Activated CD4-positive, alpha-beta T cell treated with anti-CD3 and anti-CD28 coated beads, Interleukin-2, amount 50 U/mL, for 24 hours (primary cell): ENCODE measurements around the gene KLHL42.
A peak's percentile ranks its signal among the peaks of the same experiment; 100 is the strongest.

Experiments used
- DNase-seq, 2 donors: peaks; one replicate each; pipeline ENCODE4 v3.0.0-alpha.2; 2020; ENCODE audit warnings: low read depth in 1 of 2, low spot score in 1 of 2

Gene KLHL42

DNA sequence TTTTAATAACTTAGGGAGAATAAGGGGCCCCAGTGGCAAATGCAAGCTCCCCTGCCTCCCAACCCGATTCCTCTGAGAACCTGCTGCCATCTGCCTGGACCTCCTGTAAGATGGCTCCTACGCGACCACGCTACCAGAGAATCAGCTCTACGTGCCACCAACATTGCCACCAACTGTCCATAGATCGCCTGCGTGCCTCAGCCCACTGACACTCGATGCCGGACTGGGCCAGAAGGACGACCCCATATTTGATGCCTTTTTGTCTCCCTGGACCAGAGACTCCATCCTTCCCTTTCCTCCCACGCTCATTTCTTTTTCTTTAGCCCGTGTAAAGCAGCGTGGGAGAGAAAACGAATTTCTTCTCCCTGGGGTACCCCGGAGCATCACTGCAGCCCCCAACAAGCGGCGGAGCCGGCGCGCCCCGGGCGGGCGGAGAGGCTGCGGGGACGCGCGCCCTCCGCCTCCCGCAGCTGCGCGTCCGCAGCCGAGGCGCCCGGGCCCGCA, 565 bp upstream of the KLHL42 start:
- no peak for DNase-seq

DNA sequence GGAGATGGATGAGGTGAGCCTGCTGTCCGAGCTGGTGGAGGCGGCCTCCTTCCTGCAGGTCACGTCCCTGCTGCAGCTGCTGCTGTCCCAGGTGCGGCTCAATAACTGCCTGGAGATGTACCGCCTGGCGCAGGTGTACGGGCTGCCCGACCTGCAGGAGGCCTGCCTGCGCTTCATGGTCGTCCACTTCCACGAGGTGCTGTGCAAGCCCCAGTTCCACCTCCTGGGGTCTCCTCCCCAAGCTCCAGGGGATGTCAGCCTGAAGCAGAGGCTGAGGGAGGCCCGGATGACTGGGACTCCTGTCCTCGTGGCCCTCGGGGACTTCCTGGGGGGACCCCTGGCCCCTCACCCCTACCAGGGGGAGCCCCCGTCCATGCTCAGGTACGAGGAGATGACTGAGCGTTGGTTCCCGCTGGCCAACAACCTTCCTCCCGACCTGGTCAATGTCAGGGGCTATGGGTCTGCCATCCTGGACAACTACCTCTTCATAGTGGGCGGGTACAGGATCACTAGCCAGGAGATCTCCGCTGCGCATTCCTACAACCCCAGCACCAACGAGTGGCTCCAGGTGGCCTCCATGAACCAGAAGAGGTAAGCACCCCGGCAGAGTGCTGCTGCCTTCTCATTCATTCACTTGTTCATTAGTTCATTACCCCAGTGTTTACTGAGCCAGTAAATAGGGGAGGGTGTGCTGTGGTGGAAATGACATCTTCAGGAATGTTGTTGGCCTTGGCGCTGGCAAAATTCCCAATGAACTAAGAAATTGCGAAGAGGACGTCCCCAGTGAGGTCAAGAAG, 777 bp downstream of the KLHL42 start:
- DNase-seq, result peak; percentile 13 to 35

DNA sequence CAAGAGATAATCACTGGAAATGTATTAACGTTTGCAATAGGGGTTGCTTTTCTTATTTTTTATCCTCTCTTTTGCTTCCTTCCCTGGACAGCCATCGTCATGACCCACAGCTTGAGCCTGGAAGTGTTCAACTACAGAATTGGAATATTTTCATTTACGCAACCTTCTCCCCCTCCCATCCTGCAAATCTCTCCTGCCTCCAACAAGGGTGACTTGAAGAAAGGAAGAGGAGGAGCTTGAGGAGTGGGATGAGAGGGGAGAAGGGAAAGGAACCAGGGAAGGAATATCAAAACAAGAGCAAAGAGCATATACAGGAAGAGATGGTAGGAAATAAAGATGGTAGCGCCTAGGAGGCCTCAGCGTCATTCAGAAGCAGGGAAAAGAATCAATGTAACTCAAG, 1.6 kb downstream of the KLHL42 start:
- no peak for DNase-seq

DNA sequence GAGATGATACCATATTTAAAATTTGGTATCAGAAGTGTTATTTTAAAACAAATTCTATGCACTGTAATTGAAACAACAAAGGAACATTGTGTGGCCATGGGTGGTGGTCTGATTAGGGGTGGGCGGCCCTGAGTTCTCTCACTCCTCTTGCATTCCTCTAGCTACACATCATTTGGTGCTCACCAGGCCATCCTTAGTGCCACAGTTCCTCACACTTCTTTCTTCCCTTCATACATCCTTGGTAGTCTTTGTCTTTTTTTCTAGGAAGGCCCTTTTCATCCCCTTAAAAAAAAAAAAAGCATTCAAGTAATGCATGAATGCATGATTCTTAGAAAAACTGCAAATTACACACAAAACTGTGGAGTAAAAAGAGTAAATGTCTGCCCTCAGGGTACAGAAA, 2.4 kb downstream of the KLHL42 start:
- DNase-seq, result no peak

DNA sequence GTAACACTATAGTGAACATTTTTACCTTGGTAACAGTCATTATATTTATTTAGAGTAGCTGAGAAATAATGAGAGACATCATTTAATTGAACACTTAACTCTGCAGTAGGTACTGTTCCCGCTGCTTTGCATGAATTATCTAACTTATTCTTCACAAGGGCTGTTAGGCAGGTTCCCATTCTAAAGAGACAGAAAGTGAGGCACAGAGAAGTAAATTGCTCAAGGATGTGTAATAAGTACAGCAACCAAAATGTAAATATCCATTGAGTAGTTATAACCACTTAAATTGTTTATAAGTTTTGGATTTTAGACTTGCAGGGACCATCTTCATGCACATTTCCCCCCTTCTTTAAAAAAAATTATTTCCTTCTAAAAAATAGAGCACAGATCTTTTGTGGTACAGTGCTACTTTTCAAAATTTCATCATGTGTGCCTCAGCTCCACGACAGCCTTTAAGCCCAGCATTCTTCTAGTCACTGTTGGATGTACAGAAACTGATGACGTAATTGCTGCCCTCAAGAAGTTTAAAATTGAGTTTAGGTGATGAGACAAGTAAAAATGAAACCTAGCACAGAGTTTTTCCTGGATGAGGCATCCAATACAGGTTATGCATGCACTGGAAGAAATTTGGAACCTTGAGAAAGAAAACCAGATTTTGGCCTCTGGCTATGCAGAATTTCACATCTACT, 6.0 kb downstream of the KLHL42 start:
- no peak for DNase-seq

DNA sequence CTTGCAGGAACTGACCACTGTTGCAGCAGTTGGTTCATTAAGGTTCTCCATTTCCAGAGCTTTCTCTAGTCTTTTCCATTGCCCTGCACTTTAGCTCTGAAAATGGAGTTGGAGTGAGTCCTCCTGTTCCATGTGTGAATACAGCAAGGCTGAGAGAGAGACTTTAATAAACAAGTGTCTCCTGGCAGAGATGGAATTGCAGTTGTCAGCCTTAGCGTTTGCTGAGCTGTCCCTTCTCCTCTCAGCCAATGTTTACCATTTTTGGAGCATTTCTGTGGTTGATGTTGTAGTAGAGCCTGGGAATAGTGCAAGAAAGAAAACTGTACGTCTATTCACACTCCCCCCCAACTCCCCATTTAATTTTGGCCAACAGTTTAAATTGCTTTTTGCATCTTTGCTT, 7.5 kb downstream of the KLHL42 start:
- DNase-seq, result no peak

DNA sequence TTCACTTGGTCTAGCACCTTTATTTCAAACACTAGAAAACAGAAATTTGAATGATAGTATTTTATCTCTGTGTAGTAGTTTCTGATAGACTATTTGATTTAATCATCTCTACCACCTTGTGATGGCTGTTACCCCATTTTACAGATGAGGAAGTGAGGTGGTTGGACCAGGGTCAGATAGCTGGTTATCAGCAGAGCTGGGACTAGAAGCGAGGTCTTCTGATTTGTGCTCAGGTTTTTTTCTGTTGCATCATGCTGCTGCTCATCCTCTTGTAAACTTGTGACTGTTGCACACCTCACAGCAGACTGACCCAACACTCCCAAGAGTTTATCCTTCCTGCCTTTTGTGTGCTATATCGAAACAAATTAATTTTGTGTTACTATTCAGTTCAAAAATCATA, 10.1 kb downstream of the KLHL42 start:
- DNase-seq, result no peak

DNA sequence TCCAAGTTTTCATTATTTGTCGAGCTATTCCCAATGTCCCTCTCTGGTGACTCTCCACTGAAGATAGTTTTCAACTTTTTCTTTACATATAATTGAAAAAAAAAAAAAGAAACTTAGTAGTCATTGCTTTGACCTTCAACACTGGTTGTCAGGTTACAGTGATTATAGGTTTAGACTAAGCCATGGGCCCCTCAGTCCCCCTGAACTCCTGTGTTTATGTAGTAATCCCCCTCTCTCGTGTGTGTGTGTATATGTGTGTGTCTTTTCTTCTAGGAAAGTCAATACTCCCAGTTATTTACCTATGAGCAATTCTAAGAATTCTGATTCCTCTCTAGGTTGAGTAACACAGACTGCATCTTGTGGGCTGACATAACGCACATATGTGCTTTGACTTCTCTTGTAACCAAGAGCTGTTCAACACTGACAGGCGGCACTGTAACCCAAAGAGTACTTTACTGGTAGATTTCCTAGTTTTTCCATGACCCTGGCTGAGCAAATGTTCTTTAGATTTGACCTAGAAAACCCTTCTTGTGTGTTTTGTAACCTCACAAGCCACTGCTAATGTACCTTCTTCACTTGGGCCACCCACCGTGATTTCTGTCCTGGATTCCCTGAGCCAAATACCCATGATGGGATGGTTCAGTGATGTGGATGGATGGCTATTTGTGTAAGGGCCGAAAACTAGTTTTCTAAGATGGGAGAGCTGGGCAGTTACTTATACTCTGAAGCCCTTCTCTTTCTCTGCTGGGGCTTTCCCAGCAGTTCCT, 15.0 kb downstream of the KLHL42 start:
- DNase-seq, result no peak

DNA sequence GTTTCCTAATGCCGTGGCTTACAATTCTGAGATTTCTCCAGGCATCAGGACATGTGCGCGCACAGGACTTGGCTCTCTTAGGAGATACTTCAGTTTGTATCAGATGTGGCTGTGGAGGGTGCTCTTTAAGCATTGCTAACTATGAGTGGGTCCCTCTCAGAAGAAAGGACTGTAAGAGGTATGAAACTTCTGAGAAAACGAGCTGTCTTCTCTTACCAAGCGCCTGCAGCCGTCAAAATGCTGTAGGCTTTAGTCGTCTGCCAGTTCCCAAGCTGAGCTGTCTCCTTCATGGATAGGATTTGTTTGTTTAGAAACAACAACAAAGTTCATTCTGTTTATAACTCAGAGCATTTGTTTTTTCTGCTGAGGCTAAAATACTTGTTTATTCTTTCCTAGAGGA, 16.1 kb downstream of the KLHL42 start:
- no peak for DNase-seq

DNA sequence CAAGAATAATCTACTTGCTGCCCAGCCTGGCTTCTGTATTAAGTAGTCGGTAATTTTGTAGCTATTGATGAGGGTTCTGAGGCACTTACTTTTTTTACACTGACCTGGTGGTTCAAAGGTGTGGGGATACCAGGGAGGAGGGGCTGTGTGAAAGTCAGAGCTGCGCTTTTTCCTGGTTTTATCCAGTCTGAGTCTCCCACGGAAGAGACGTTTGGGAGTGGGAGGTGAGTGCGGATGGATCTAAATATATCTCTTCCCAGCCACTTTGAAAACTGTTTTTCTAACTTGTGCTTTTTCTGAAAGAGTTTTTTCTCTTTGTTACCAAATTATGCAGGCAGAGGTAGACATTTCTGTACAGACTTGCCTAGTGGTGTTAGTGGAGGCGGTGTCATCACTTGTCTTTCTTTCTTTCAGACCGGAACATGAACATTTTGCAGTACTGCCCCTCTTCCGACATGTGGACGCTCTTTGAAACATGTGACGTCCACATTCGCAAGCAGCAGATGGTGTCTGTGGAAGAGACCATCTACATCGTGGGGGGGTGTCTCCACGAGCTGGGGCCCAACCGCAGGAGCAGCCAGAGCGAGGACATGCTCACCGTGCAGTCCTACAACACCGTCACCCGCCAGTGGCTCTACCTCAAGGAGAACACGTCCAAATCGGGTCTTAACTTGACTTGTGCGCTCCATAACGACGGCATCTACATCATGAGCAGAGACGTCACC, 17.4 kb downstream of the KLHL42 start:
- DNase-seq, result no peak

DNA sequence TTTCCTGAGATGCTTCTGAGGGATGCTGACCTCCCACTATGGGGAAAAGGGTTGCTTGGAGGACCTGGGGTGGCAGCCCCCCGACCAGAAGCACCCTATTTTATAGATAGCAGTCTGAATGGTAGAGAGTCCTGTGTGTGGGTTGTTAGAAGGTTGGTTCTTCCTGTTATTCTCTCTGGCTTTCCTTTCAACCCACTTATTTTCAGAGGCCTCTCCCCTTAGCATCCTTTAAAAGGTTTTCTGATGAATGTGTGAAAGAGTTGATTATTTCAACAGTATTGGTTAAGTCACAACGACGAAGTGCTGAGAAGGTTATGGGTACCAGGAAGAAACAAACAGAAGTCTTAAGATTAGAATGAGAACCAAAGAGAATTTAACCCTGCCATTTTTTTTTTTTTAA, 20.8 kb downstream of the KLHL42 start:
- DNase-seq, result no peak

DNA sequence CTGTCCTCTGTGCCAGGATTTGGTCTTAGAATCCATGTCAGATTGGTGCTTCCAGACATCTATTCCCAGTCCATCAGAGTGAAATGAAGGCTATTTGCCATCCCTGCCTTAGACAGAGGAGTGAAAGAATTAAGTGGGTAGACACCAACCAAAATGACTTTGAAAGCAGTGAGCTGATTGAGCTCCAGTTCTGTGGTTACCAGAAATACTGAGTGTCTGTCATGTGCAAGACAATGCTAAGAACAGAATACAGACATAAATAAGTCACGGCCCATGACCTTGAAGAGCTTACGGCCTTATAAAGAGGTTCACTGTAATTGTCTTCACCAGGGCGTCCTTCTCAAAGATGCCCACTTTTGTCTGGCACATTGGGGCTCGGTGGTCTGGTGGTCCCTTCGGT, 21.6 kb downstream of the KLHL42 start:
- no peak for DNase-seq

DNA sequence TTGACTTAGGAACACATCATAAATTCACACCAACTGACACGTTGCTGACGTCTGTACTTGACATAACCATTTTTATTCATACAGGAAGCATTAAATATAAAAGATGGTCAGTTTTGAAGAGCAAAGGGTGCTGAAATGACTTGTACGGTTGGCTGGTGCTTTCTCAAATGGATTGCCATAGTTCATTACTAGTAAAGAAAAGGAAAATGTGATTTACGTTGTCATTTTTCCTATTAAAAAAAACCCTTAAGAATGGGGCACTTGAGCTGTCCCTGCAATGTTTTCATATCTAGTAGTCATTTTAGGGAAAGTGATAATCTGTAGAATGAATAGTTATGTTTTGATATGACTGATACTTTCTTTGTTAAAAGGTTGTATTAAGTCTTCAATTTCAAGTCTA, 22.5 kb downstream of the KLHL42 start:
- no peak for DNase-seq

DNA sequence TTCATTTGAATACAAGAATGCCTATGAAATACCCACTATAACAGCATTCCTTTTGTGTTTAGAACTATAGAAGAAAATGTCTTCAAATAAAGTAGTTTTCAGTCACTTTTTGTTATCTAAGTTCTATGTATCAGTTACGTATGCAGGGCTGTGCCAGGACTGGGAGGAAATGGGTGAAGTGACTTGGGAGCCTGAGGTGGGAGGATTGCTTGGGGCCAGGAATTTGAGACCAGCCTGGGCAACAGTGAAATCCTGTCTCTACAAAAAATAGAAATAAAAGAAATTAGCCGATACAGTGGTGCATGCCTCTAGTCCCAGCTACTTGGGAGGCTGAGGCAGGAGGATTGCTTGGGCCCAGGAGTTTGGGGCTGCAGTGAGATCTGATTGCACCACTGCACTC, 22.9 kb downstream of the KLHL42 start:
- DNase-seq, result no peak

DNA sequence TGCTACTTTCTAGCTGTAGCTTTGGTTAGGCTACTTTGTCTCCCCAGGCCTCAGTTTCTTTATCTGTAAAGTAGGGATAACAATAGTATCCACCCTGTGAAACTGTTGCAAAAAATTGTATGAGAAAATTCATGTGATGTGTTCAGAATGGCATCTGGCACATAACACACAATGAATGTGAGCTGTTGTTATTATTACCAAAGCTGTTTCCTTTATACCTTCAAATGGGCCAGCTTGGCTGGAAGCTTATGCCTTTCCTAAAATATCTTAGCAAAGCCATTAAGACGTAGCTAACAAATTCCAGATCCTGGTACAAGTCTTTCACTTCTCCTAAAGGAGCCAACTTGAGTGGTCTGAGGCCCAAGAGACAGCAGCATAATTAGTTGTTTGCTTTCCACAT, 25.2 kb downstream of the KLHL42 start:
- DNase-seq, result no peak

DNA sequence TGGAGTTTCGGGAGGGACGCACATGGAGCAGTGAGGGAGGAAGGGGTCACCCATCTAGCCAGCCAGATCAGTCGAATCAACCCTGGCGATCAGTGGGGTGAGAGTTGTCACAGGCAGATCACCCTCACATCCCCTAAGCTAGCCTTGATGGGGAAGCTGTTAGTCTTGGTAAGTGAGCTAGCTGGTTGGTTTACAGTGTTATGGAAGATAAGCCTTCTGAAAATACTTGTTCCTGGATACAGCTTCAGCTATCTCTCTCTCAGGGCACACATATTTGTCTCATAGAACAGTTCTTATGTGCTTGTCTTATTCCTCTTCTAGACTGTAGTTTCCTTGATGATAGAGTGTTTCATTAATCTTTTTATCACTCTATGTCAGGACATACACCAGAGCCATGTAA, 26.2 kb downstream of the KLHL42 start:
- no peak for DNase-seq

DNA sequence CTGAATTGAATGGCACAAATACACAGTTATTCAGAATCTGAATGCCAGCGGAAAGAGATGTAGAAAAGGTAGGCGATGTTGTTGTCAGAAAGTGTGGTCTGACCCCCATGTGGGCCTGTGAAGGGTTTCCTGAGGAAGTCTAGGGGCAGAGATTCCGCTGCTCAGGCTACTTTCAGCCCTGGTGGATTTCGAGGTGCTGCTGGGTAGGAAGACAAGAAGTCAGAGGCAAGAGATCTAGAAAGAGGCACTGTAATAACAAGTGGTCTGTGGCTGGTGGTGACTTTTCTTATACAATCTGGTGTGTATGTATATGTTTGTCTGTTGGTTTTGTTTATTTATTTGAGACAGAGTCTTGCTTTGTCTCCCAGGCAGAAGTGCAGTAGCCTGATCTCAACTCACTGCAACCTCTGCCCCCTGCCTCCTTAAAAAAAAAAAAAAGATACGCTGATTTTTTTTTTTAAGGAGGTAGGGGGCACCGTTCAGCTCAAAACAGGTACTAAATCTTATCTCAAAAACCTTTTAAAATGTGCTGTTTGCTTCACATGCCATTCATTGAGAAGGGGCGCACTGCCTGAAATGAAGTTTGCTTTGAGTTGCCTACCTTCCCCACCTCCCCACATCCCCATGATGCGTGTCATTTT, 27.1 kb downstream of the KLHL42 start:
- no peak for DNase-seq

DNA sequence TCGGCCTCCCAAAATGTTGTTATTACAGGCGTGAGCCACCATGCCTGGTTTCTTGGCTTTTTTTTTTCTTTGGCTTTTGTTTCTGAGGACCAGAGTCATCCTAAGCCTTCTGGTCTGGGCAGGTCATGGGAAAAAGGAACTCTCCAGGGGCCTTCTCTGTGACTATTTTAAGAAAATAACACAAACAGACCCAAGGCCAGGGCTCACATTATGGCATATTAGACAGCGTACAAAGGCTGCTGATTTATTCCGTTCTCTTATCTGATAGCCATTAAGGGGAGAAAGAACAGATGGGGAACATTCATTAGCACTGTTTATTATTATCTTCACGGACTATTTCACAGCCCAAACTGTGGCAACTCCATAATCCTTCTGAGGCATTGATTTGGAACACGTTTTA, 28.8 kb downstream of the KLHL42 start:
- DNase-seq, result no peak

DNA sequence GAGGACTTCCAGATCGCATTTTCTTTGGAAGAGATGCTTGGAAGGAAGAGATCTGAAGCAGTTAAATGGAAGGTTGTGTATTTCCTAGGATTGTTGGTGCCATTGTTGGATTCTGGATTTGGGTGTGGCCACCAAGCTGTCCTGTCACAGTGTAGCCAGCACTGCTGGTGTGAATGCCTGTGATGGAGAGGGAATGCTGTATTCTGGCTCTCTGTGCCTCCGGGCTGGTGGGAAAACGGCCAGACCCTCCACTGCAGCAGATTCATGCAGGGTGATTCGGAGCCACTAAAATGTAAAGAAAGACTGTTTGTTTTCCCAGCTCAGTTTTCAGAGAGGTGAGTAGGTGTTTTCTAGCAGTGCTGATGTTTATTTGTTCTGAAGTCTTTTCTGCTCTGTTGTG, 30.7 kb downstream of the KLHL42 start:
- DNase-seq, result no peak

DNA sequence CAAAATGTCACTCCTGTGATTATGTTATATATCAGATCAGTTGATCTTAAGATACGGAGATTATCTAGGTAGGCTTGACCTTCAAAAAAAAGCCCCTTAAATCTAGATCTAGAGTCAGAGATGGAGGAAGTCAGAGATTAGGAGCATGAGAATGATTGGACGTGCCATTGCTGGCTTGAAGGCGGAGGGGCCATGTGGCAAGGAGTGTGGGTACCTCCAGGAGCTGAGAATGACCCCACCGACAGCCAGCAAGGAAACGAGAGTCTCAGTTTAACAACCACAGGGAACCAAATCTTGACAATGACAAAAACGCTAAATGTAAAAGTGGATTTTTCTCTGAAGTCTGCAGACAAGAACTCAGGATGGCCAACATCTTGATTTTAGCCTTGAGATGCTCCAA, 32.5 kb downstream of the KLHL42 start:
- no peak for DNase-seq

DNA sequence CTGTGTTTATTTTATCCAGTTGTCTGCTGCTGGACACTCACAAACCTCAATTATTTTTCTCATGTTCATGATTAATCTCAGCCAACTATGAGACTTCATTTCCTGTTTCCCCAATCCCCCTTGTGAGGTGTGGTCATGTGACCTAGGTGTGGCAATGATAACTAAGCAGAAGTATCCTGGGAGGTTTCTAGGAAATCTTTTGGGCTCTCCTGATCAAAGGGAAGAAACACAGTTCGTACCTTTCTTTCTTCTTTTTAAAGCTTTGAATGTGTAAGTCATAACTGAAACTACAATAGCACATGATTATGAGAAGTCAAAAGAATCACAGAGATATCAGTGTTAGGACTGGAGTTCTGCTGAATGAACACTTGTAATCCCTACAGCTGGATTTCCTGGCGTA, 34.4 kb downstream of the KLHL42 start:
- no peak for DNase-seq
